ENCODE measurements around the gene IFT172. TPM values are rescaled to one million over a fixed set of nuclear protein-coding genes. Genes with fewer than 3 reads are reported as not detected.
"Not testable (repeated sequence)": the region's sequence is repeated elsewhere in the genome, so short reads cannot be mapped to it uniquely, and the experiment has no call there.

IFT172 gene, protein sequence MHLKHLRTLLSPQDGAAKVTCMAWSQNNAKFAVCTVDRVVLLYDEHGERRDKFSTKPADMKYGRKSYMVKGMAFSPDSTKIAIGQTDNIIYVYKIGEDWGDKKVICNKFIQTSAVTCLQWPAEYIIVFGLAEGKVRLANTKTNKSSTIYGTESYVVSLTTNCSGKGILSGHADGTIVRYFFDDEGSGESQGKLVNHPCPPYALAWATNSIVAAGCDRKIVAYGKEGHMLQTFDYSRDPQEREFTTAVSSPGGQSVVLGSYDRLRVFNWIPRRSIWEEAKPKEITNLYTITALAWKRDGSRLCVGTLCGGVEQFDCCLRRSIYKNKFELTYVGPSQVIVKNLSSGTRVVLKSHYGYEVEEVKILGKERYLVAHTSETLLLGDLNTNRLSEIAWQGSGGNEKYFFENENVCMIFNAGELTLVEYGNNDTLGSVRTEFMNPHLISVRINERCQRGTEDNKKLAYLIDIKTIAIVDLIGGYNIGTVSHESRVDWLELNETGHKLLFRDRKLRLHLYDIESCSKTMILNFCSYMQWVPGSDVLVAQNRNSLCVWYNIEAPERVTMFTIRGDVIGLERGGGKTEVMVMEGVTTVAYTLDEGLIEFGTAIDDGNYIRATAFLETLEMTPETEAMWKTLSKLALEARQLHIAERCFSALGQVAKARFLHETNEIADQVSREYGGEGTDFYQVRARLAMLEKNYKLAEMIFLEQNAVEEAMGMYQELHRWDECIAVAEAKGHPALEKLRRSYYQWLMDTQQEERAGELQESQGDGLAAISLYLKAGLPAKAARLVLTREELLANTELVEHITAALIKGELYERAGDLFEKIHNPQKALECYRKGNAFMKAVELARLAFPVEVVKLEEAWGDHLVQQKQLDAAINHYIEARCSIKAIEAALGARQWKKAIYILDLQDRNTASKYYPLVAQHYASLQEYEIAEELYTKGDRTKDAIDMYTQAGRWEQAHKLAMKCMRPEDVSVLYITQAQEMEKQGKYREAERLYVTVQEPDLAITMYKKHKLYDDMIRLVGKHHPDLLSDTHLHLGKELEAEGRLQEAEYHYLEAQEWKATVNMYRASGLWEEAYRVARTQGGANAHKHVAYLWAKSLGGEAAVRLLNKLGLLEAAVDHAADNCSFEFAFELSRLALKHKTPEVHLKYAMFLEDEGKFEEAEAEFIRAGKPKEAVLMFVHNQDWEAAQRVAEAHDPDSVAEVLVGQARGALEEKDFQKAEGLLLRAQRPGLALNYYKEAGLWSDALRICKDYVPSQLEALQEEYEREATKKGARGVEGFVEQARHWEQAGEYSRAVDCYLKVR (N-terminal part only)
- total RNA-seq: 12.4 and 12.9 TPM in 2 replicates

DNA sequence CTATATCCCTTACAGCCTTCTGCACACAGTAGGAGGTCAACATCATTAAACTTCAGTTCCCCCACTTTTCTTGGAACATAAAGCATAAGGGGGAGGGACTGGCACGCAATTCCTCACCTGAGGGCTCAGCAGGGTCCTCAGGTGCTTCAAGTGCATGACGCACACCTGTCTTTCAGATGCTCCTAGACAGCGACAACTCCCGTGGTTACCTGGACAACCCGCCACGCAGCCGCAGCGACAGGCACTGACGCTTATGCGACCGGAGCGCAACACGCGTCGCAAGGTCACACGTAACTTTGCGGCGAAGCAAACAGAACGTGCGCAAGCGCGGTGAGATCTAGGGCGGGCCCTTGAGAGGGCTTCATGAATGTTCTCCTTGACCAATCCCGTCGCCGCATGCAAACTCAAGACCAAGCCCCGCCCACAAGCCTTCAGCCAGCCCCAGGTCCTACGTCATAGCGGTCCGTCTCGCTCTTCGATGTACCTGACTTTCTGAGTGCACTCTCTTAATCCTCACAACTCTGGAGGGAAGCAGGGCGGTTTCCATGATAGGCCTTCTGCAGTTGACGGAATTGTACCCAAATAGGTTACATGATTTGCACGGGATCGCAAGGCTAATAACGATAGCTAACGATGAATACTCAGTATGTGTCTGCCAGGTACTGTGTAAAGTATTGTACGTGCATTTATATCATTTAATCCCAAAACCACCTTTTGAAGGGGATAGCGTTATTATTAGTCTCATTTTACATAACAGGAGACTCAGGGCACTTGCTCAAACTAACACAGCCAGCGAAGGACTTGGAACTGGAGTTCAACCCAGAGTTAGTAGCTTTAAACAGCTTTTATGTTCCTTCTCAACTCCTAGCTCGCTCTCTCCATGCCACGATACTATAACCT lies at the start of gene IFT172:
Gene IFT172 (minus strand): TSS at position 246 of the 900 bp plus-strand sequence. CDS start 90 bp downstream, at position 156.
- H3K36me3 Mint-ChIP-seq (ENCODE audit: low read depth): no peaks in the 10 kb centered on the region
- H3K27ac Mint-ChIP-seq: peak within 1 kb of the TSS; percentile 87

DNA sequence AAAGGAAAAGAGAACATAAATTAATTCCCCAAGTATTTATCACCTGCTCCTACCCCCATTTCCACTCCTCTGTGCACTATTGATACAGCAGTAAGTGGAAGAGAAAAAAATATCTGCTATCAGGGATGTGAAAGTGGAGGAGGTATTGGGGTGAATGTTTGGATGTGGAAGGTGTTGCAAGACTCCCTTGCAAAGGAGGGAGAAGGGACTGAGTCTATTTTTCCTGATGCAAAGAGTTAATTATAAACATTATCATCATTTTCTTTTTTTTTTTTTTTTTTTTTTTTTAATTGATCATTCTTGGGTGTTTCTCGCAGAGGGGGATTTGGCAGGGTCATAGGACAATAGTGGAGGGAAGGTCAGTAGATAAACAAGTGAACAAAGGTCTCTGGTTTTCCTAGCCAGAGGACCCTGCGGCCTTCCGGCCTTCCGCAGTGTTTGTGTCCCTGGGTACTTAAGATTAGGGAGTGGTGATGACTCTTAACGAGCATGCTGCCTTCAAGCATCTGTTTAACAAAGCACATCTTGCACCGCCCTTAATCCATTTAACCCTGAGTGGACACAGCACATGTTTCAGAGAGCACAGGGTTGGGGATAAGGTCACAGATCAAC lies 49.4 kb upstream of the IFT172 start:
- intact Hi-C loops (cut with micrococcal nuclease); H3K36me3 Mint-ChIP-seq (ENCODE audit: low read depth); H3K27me3 Mint-ChIP-seq; H3K27ac Mint-ChIP-seq; H3K4me3 Mint-ChIP-seq; H3K9me3 Mint-ChIP-seq; DNase-seq; H3K4me1 Mint-ChIP-seq: not testable (repeated sequence)

More for the DNA sequence above, at the start of gene IFT172:
- intact Hi-C loops (cut with micrococcal nuclease): loop anchor here (1.0 to 10.0 kb wide), 7 partner anchors 61 to 175 kb away; partner anchors contain the start of genes CCDC121, EIF2B4, GPN1 and GTF3C2
- peaks cover 20% of the 10 kb centered on the region for H3K4me1 Mint-ChIP-seq
- peak; percentile 100 for DNase-seq
- H3K4me3 Mint-ChIP-seq: peak within 1 kb of the TSS; percentile 84
- H3K9me3 Mint-ChIP-seq: no peaks in the 10 kb centered on the region
- H3K27me3 Mint-ChIP-seq: peaks cover 18% of the 10 kb centered on the region

DNA sequence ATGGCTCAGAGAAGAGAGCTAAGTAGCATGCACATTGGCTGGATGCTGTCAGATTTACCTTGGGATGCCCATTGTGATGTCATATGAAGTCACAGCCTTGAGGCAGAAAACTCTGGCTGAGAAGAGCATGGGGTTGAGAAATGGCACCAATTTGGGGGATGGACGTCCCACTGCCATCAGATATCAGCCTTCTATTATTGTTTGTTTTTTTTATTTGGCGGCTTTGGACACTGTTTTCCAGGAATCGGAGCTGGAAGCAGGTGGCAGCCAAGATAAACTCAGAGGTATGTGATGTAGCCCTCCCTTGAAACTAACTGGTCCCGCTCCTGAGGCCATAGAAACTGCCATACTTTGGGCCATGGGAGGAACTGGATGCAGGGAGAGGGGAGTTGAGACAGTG lies 47.7 kb upstream of the IFT172 start:
- peaks cover 7% of the 10 kb centered on the region for H3K27me3 Mint-ChIP-seq
- no peaks in the 10 kb centered on the region for H3K4me1 Mint-ChIP-seq
- H3K9me3 Mint-ChIP-seq: no peaks in the 10 kb centered on the region
- intact Hi-C loops (cut with micrococcal nuclease): no loop called here
- no peak for DNase-seq
- H3K36me3 Mint-ChIP-seq (ENCODE audit: low read depth): no peaks in the 10 kb centered on the region
- no peak overlapping the region for H3K4me3 Mint-ChIP-seq
- no peak overlapping the region for H3K27ac Mint-ChIP-seq

DNA sequence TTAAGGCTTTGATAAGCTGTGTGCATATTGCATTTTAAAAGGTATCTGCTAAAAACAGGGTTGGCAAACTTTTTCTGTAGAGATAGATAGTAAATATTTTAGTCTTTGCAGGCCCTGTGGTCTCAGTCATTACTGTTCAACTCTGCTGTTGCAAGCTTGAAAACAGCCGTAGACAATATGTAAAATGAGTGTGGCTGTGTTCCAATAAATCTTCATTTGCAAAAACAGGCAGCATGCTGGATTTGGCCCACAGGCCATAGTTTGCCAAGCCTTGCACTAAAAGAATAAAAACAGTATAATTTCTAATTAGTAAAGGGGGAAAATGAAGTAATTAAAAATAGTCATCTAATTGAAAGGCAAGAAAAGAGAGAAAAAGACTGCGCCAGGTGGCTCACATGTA lies 42.4 kb upstream of the IFT172 start:
- DNase-seq: no peak
- H3K4me1 Mint-ChIP-seq: peaks cover 2% of the 10 kb centered on the region
- intact Hi-C loops (cut with micrococcal nuclease): no loop called here
- no peaks in the 10 kb centered on the region for H3K9me3 Mint-ChIP-seq
- no peak overlapping the region for H3K27ac Mint-ChIP-seq
- peaks cover 21% of the 10 kb centered on the region for H3K27me3 Mint-ChIP-seq
- H3K4me3 Mint-ChIP-seq: no peak overlapping the region
- H3K36me3 Mint-ChIP-seq (ENCODE audit: low read depth): no peaks in the 10 kb centered on the region

DNA sequence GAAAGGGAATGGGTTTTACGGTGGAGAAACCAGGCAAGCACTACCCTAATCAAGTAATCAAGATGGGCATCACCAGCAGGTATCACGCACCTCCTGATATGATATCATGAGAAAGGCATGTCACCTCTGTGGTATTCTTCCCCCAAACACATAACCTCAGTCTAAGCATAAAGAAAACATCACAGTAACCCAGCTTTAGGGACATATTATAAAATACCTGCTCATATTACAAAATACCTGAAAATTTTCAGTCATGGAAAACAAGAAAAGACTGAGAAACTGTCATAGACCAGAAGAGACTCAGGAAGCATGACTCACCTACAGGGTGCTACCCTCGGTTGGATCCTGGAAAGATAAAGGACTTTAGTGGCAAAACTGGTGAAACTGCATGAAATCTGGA lies 37.6 kb upstream of the IFT172 start:
- no peak for DNase-seq
- Mint-ChIP-seq H3K9me3 (no peaks in the 10 kb centered on the region), H3K4me1 (peaks cover 2% of the 10 kb centered on the region), H3K27me3 (peaks cover 24% of the 10 kb centered on the region), H3K4me3 (no peak overlapping the region), H3K36me3 (ENCODE audit: low read depth) (no peaks in the 10 kb centered on the region), H3K27ac (no peak overlapping the region)
- intact Hi-C loops (cut with micrococcal nuclease): no loop called here

DNA sequence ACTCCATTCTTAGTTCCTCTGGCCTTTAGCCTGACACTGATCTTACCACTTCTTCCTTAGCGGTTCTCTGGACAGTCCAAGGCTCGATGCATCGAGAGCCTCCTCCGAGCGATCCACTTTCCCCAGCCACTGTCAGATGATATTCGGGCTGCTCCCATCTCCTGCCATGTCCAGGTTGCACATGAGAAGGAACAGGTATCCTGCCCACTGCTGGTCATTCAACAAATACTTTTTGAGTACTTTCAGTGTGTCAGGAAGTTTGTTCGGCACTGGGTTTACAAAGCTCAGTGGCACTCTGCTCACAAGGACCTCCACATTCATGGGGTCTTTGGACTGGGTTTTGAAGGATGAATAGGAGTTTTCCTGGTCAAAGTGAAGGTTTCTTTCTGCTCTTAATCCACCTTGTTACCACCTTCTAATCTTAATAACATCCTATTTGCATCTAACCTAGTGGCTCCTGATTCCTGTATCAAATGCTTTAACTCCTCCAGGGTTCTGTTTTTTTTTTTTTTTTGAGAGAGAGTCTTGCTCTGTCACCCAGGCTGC lies 32.9 kb upstream of the IFT172 start:
- Mint-ChIP-seq H3K4me1 (peaks cover 2% of the 10 kb centered on the region), H3K4me3 (no peak overlapping the region), H3K27me3 (peaks cover 14% of the 10 kb centered on the region), H3K36me3 (ENCODE audit: low read depth) (no peaks in the 10 kb centered on the region), H3K27ac (no peak overlapping the region), H3K9me3 (no peaks in the 10 kb centered on the region)
- no peak for DNase-seq
- intact Hi-C loops (cut with micrococcal nuclease): no loop called here

DNA sequence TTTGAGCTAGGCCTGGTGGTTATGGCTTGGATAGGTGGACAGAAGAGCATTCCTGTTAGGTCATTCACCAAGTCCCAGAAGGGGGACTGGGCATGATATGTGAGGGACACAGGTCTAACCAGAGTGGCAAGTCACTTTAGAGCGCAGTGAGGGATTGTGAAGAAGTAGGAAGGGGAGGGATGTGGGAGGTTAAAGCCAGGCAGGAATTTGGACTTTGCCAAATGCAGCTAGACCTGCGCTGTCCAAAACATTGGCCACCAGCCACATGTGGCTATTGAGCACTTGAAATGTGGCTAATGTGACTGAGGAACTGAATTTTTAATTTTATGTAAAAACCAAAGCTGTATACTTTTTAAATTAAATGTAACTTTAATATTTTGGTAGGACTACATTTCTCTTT lies 30.8 kb upstream of the IFT172 start:
- H3K4me3 Mint-ChIP-seq: no peak overlapping the region
- no peaks in the 10 kb centered on the region for H3K9me3 Mint-ChIP-seq
- intact Hi-C loops (cut with micrococcal nuclease): no loop called here
- H3K27ac Mint-ChIP-seq: no peak overlapping the region
- peaks cover 6% of the 10 kb centered on the region for H3K27me3 Mint-ChIP-seq
- no peak for DNase-seq
- no peaks in the 10 kb centered on the region for H3K36me3 Mint-ChIP-seq (ENCODE audit: low read depth)
- no peaks in the 10 kb centered on the region for H3K4me1 Mint-ChIP-seq

DNA sequence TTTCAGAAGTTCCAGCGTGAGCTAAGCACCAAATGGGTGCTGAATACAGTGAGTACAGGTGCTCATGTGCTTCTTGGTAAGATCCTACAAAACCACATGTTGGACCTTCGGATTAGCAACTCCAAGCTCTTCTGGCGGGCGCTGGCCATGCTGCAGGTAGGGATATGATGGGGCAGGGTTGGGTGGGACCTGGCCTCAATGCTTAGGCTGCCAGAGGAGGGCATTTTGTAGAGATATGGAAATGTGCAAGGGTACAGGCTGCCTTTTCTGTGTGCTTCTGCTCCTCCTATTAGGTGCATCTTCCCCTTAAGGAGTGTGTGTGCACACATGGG lies 29.2 kb upstream of the IFT172 start:
- intact Hi-C loops (cut with micrococcal nuclease): no loop called here
- Mint-ChIP-seq H3K36me3 (ENCODE audit: low read depth) (no peaks in the 10 kb centered on the region), H3K4me3 (no peak overlapping the region), H3K9me3 (no peaks in the 10 kb centered on the region), H3K27ac (no peak overlapping the region), H3K27me3 (peaks cover 5% of the 10 kb centered on the region), H3K4me1 (no peaks in the 10 kb centered on the region)
- DNase-seq: no peak

DNA sequence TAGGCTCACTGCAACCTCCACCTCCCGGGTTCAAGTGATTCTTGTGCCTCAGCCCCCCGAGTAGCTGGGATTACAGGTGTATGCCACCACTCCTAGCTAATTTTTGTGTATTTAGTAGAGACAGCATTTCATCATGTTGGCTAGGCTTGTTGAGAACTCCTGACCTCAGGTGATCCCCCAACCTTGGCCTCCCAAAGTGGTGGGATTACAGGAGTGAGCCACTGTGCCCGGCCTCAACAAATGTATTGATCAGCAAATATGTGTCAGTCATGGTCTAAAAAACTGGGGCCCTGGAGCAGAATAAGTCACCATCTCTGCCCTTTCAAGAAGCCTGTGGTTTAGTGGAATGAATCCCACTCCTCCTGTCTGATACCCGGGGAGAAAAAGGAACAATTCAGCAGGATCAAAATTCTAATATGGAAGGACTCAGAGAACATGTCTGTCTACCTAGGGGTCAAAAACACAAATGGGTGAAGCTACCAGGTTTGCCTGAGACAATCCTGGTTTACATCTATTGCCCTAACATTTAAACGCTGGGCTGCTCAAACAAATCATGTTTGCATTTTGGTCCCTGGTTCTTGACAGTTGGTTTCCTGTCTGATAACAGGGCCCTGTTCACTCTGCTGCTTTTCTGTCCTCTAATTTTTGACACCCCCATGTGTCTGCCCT lies 28.7 kb upstream of the IFT172 start:
- Mint-ChIP-seq H3K36me3 (ENCODE audit: low read depth) (no peaks in the 10 kb centered on the region), H3K9me3 (no peaks in the 10 kb centered on the region), H3K27me3 (peaks cover 5% of the 10 kb centered on the region), H3K4me1 (no peaks in the 10 kb centered on the region), H3K27ac (no peak overlapping the region), H3K4me3 (no peak overlapping the region)
- no peak for DNase-seq
- intact Hi-C loops (cut with micrococcal nuclease): no loop called here

DNA sequence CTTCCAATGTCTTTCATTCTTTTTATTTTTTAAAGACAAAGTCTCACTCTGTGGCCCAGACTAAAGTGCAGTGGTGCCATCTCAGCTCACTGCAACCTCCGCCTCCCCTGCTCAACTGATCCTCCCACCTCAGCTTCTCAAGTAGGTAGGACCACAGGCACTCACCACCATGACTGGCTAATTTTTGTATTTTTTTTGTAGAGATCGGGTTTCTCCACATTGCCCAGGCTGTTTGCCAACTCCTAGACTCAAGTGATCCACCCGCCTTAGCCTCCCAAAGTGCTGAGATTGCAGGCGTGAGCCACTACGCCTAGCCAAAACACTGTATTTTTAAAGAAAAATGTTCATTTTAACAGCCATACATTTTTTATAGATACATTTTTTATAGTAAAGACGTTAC lies 19.8 kb upstream of the IFT172 start:
- Mint-ChIP-seq H3K4me1 (no peaks in the 10 kb centered on the region), H3K27ac (no peak overlapping the region), H3K27me3 (peaks cover 12% of the 10 kb centered on the region), H3K9me3 (no peaks in the 10 kb centered on the region), H3K4me3 (no peak overlapping the region), H3K36me3 (ENCODE audit: low read depth) (no peaks in the 10 kb centered on the region)
- intact Hi-C loops (cut with micrococcal nuclease): no loop called here
- DNase-seq: no peak

DNA sequence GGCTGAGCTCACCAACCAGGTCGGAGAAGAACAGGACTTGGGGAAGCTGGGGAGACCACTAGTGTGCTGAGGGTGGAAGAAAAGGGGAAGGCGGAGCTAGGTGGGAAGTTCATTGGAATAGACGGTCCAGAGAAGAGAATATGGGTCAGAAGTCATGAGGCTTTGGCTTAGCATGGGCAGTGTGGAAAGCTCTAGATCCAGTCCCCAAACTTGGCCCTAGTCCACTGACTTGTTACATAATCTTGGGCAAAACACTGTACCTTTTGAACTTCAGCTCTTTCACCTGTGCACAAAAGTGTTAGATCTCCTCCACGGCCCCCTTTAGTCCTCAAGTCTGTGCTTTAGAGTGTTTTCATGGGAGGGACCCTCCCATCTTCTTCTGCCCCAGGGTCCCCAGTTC lies 17.8 kb upstream of the IFT172 start:
- no peaks in the 10 kb centered on the region for H3K4me1 Mint-ChIP-seq

DNA sequence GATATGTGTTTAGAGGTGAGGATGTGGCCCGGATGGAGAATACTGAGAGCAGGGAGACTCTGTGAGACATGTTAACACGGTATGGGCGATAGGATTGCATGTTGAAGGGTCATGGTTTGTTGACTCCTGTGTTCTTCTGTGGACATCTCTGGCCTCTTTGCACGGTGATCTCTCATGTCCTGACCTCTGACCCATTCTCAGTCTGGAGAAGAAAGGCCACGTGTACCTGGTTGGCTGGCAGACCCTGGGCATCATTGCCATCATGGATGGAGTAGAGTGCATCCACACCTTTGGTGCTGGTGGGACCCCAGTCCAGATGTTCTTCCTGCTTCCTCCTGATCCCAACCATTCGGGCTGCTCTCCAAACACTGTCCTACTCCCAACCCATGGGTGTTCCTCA lies 17.0 kb upstream of the IFT172 start:
- Mint-ChIP-seq H3K27me3 (peaks cover 12% of the 10 kb centered on the region), H3K4me3 (no peak overlapping the region), H3K4me1 (no peaks in the 10 kb centered on the region), H3K27ac (no peak overlapping the region), H3K9me3 (no peaks in the 10 kb centered on the region), H3K36me3 (ENCODE audit: low read depth) (no peaks in the 10 kb centered on the region)
- no peak for DNase-seq
- intact Hi-C loops (cut with micrococcal nuclease): no loop called here

More for the DNA sequence above, 17.8 kb upstream of the IFT172 start:
- no peaks in the 10 kb centered on the region for H3K36me3 Mint-ChIP-seq (ENCODE audit: low read depth)
- H3K27ac Mint-ChIP-seq: no peak overlapping the region
- H3K27me3 Mint-ChIP-seq: peaks cover 11% of the 10 kb centered on the region
- intact Hi-C loops (cut with micrococcal nuclease): no loop called here
- no peak for DNase-seq
- no peaks in the 10 kb centered on the region for H3K9me3 Mint-ChIP-seq
- no peak overlapping the region for H3K4me3 Mint-ChIP-seq
